GM21786 (cell line): ENCODE results near the gene CMIP.
"Not testable (repeated sequence)": the region's sequence is repeated elsewhere in the genome, so short reads cannot be mapped to it uniquely, and the experiment has no call there.

Experiments
- ATAC-seq: cut with Tn5 transposase; IDR thresholded peaks from one replicate; pipeline ENCODE4 v1.9.1; 2021; ENCODE audit not compliant: unreplicated experiment

The CMIP gene

GRCh38 chr16:81421126-81421525 is 23.5 kb upstream of the CMIP start:
- ATAC-seq: no peak

GRCh38 chr16:81421536-81421935 is 23.1 kb upstream of the CMIP start:
- ATAC-seq: no peak

- ATAC-seq: not testable (repeated sequence)
Measured at GRCh38 chr16:81422153-81422552, 22.5 kb upstream of the CMIP start.

GRCh38 chr16:81424771-81425170 is 19.8 kb upstream of the CMIP start:
- no peak for ATAC-seq

- ATAC-seq: no peak
Measured at GRCh38 chr16:81427219-81427618, 17.4 kb upstream of the CMIP start.

GRCh38 chr16:81429045-81429521 is 15.5 kb upstream of the CMIP start:
- no peak for ATAC-seq

GRCh38 chr16:81431554-81432353 is 12.9 kb upstream of the CMIP start:
- ATAC-seq: no peak

GRCh38 chr16:81432937-81433557 is 11.6 kb upstream of the CMIP start:
- no peak for ATAC-seq

GRCh38 chr16:81435103-81435502 is 9.5 kb upstream of the CMIP start:
- ATAC-seq: no peak

GRCh38 chr16:81435567-81435966 is 9.0 kb upstream of the CMIP start:
- ATAC-seq: no peak

- ATAC-seq: no peak
Measured at GRCh38 chr16:81436386-81436785, 8.2 kb upstream of the CMIP start.

GRCh38 chr16:81437865-81438264 is 6.7 kb upstream of the CMIP start:
- no peak for ATAC-seq

- ATAC-seq: no peak
Measured at GRCh38 chr16:81440888-81441761, 3.5 kb upstream of the CMIP start.

- ATAC-seq: no peak
Measured at GRCh38 chr16:81442220-81442915, 2.2 kb upstream of the CMIP start.

- no peak for ATAC-seq
Measured at GRCh38 chr16:81442916-81443687, 1.5 kb upstream of the CMIP start.

GRCh38 chr16:81443688-81444447 is 740 bp upstream of the CMIP start:
- no peak for ATAC-seq

GRCh38 chr16:81445143-81445961 is 744 bp downstream of the CMIP start:
- peak; percentile 27 for ATAC-seq
